SHP77 (cell line): Measurements from ENCODE around the gene AUTS2.

Source experiments
- DNase-seq, 2 experiments: peaks; one replicate each; lab custom pipeline; 2025; lab: John Stamatoyannopoulos, UW

Gene AUTS2

DNA sequence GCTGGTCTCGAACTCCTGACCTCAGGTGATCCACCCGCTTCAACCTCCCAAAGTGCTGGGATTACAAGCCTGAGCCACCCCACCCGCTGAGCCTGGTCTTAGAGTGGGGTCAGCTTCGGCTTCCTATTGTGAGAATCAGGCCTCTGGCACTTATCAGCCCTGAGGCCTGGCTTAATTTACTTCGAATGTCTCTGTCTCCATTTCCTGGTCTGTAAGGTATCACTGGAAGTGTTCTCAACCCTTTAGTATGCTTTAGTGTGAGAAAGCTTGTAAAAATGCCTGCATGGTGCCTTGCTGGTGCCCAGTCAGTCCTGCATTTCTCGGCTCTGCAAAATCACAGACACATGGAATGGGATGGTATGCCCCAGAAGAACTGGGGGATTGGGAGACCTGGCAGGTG, 862.3 kb downstream of the AUTS2 start:
- DNase-seq, result no peak

DNA sequence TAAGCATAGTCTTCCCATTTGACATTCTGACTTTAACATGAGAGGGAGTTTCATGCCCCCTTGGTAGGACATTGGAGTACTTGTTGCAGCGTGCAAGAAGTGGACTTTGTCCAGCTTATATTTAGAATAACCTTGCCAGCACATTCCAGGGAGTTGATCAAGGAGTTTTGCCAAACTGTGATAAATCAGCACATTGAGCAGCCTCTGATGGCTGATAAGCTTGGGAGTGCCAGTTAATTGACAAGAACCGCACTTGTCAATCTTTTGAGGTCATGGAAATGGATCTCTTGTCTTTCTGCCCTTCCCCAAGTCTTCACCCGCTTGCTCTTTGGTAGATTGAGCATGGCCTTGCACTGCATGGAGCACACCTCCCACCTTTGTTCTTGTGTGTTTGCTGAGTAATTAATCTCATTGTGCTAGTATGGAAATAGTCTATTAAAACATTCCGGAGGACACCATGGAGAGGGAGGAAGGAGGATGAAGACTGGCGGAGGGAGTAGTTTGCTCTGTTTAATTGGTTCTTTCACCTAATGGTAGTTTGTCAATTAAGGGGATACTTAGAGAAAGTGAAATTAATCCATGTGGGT, 865.2 kb downstream of the AUTS2 start:
- no peak for DNase-seq

DNA sequence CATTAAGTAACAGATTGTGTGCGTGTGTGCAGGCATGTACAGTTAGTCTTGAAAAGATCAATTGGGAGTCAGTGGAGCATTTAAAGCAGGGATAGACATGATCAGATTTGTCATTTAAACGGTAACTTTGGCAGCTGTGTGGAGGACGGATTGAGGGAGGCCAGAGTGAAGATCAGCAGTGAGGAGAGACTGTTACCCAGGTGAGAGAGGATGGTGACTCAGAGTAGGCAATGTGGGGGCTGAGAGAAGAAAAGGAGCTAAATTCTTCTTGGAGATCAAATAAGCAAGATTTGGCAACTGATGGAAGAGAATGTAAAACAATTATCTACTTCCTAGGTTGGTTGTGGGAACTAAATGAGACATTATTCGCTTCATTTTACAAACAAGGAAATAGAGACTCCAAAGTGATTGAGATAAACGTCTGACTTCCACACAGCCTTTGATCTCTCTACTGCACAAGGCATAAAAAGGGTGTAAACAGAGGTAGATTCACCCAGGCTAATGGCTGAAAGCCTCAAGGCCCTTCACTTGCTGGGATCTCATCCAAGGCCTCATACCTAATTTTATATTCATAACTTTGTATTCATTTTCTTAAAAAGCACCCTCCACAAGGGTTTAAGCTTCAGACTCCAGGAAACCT, 868.6 kb downstream of the AUTS2 start:
- no peak for DNase-seq

DNA sequence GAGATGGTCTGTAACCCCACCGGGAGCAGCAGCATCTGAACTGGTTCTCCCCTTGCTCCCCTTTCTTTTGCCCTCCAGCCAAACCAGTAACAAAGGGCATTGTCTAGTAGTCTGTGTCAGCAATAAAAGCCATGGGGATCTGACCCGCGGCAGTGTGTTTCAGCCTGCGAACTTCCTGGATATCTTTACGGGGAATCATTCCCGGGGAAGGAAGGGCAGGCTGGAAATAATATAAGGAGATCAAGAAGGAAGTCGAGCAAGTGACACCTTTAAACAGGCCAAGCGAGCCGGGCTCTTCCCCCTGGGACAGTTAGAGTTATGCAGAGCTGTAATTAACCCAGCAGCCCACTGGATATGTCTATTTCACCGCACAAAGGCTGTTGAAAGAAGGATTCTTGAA, 872.5 kb downstream of the AUTS2 start:
- DNase-seq, result no peak

DNA sequence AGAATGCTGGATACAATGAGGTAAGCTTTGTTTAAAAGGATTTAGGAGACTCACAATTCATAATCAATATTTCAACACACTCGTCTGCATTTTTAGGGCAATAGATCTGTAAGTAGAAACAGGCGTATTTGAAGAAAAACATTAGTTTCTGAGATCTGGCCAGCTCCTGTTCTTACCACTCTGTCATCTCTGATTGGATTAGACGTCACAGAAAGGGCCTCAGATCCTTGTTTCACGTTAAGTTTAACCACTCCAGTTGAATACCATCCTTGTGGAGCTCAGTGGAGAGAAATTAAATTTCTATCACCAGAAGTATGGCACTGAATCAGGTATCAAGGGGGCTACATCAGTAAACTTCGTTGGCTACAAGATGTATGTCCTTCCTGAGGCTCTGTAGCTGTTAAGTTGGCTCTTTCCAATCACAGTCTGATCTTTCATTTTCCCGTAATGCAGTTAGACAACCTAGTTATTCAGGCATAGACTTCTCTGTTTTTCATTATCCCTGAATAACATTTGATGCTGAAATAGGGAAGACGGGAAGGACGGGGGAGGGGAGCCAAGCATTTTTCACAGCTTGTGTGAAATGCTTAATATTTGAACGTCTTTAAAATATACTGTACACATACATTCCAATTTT, 874.4 kb downstream of the AUTS2 start:
- no peak for DNase-seq

DNA sequence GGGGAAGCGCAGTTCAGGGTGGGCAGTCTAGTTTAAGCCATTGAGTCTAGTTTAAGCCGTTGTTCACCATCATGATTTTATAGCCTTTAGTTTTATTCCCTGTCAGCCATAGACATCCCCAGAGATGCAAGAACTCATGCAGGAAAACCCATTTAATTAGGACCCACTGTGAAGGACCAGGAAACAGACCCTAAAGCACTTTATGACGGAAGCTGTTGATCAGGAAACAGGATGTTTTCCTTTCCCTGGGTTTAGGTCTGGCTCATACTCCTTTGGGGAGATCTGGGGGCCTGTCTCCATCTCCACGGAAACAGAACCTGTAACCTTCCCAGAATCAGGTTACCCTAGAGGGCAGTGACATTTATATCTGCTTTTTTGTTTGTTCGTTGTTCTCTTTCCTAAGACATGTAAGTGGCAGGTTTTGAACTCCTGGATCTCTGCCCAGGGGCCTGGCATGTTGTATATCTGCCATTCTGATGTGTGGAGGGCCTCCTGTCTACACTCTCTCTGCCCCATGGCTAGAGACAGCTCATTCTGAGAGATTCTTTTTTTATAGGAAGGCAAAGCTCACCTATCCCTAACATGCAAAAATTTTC, 876.5 kb downstream of the AUTS2 start:
- no peak for DNase-seq

DNA sequence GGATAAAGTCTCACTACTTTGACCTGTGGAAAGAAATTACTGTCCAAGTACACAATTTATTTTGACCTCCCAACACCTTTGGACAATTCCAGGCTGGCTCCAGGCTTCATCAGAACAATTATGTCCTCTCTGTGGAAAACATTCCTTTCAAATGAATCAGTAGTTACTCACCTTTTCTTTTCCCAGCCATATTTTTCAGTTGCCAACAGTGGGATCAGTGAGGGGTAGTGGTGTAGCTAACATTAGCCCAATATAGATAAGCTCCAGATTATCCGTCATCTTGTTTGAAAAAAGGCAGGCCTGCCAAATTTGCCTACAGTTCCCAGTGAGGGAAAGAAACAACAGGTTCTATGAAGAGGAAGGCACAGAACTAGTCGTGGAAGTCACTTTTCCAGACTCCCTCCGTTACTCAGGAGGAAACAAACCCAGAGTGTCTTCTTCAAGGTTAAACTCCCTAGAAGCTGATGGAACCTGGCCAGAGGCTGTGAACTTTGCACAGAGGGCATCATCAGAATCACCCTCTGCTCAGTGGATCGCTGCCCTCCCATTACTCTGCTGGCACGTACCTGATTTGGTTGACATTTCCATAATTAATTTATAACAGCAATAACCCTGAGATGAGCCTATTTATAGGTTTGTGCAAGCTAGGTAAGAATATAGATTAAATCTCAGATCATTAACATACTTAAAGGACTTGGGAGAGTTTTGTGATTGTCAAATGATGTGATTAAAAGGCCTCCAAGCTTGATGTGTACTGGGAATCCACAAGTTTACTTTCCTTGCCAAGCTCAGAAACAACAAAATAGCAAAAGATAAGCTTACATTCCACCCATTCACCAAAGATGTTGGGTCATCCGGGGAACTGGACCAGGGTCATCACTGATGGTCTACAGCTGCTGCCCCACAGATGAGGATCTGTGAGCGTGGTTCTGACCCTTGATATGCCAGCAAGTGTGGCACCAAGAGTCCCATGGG, 879.0 kb downstream of the AUTS2 start:
- DNase-seq, result no peak

DNA sequence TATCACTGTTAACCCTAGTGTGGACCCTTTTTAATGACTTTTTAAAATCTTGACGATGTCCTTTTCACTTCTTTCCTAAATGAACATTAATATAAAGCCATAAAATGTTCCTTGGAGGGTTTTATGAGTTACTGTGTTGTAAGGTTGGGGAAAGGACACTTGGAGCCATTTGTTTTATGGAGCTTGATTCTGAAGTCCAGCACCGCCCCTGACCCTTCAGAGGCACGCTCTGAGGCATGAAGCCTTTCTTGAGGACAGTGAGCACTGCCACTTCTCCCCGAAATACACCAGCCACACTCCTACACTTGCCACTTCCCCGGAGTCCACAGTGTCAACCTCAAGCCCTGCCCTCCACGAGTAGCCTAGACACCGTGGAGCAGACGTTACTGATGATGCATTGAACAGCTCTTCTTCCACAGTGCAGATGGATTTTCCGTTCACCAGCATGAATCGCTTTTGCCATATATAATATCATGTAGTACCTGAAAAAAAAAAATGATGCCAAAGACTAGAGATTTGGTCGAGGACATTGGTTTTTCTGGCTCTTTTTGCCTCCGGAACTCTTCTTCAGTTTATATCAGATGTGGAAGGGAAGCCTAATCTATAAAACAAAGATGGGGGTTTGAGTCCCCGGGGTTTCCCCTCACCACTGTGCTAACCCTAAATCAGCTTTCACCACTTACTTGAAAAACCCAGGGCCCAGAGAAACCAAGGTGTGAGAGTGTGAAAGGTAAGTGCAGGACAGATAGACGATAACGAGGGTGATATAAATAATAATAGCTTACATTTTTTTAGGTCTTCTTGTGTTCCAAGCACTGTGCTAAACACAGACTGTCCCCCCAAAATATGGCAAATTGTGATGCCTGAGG, 881.1 kb downstream of the AUTS2 start:
- DNase-seq, result no peak

DNA sequence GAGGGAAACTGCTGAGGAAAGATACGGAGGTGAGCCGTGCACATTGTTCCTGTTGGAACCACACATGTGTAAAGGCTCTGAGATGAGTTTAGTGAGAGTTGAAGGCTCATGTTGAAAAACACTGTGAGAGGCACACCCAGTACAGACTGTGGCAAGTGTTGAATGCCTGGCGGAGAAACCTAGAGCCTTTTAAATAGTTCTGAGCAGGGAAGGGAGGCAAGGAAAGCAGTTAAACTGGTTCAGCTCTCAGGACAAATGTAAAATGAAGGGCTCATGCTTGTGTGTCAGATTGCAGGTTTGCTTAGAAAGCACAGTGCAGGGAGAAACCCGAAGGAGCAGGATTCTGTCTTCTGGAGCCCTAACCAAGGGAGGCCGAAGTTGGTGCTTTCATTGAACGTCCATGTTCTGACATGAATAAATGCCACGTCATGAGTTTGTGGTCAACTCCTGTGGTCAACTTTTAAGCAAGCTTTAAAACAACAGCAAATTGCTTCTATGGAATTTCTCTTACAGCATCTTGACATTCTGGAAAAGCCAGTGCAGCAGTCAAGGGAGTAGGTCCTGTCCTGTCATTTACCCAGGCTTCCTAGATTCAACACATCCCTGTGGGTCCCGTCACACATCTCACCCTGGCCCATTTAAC, 882.8 kb downstream of the AUTS2 start:
- DNase-seq, result no peak

DNA sequence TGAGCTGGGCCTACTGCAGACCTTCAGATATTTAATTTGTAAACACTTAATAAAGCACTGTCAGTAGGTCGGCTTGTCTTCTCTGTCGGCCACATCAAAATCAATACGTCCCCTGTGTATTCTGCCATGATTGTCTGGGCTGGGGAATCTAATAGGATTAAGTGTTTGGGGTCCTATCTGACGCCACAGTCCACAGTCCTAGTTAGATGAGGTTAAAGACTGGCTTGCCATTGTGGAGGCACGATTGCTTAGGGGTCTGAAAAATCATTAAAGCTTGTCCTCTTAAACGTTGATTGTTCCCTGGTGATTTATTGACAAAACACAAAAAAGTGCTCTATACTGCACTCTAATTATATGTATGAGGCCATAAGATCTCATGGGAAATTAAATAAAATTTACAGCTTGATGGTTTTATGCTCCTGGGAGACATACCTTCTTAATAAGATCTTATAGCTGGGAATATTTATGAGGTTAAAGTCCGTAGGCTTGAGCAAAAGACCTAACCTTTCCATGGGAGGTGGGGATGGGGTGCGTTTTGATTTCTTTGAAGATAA, 883.4 kb downstream of the AUTS2 start:
- no peak for DNase-seq

DNA sequence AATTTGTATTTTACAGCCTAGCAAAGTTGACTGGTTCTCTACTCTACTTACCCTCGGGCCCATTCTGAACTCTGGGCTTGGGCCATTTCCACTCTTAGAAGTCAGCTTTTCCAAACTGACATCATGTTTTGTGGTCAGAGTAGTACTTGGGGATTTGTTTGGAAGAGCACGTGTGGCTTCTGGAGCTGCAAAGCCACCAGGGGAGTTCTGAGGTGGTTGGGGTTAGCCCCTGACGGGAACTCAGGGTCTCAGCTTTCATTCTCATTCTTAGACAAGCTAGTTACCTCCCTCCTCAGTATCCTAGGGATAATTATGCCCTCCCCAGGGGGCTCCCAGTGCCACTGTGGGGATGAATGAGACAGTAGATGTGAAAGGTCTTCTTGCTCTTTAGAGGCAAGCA, 886.0 kb downstream of the AUTS2 start:
- DNase-seq, result no peak

DNA sequence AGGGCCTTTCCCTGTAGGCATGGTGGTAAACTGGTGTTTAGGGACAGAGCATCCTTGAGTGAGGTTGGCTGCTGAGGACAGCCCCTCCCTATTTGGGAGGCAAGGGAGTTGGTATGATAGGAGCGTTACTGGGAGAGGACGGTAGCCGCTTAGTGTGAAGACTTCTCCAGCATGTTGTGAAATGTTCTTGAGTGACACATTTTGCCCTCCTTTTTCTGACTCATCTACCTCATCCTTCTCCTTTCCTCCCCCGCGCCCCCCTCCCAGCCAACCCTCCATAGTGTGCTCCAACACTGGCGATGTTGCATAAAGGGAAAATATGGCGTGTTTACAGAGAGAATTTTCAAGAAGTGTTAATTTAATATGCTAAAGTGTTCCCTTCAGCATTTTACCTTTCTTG, 888.7 kb downstream of the AUTS2 start:
- DNase-seq, result no peak

DNA sequence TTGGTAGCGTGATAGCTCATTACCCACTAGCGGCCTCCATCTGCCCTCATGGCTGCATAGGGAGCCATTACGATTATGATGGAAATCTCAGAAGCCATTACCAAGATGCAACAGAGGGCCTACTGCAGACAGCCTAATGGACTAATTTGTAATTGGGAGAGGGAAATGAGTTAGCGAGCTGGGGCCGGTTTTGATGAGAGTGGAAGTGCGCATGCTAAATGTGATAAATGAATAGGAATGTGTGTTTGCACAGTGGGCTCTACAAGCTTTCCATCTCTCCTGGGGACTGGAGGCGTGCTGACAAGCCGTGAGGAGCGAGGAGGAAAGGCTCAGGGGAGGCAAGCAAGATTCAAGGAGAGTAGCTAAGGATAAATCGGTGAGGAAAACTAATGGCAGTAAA, 889.2 kb downstream of the AUTS2 start:
- no peak for DNase-seq

DNA sequence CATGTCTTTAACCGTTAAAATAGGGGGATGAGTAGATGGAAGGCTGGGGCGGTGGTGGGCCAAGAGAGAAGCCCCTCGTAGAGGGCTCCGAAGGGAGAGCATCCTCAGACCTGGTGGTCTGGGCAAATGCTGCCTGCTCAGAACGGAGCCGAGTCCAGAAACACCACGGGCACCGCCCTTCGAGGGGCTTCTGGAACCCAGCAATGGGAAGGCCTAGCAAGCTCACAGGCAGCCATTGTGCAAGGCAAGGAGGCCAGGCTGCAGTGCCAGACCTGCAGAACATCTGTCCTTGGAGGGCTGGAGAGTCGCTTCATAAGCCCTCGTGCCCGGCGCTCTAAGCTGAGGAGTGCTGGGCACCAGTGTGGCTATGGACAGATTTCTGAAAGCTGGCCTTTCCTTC, 889.6 kb downstream of the AUTS2 start:
- DNase-seq, result no peak

DNA sequence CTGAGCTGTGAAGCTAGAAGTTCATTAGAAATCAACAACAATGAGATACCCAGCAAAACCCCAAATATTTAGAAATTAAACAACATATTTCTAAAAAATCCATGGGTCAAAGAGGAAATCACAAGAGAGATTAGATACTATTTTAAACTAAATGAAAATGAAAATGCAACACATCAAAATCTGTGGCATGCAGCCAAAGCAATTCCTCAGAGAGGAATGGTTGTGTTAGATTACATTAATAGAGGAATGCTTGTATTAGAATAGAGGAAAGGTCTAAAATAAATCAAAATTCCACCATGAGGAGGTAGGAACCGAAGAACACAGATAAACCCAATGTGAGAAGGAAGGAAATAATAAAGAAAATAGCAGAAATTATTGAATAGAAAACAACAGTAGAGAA, 891.5 kb downstream of the AUTS2 start:
- no peak for DNase-seq

DNA sequence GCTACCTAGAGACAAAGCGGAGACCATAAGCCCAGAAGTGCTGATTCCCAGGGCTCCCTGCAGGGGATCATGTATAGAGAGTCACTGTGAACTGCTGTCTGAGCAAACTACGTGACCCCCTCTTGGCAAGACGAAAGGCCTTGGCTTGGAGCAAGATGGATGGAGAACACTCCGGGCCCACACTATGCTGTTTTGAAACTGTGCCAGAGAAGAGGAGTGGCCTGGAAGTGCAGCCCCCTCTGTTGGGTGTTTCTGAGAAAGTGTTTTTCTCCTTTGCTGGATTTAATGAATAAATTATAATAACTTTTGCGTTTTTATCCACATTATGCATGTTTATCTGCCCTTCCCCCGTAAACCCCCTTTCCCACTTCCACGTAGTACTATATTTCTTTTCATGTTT, 894.4 kb downstream of the AUTS2 start:
- no peak for DNase-seq

DNA sequence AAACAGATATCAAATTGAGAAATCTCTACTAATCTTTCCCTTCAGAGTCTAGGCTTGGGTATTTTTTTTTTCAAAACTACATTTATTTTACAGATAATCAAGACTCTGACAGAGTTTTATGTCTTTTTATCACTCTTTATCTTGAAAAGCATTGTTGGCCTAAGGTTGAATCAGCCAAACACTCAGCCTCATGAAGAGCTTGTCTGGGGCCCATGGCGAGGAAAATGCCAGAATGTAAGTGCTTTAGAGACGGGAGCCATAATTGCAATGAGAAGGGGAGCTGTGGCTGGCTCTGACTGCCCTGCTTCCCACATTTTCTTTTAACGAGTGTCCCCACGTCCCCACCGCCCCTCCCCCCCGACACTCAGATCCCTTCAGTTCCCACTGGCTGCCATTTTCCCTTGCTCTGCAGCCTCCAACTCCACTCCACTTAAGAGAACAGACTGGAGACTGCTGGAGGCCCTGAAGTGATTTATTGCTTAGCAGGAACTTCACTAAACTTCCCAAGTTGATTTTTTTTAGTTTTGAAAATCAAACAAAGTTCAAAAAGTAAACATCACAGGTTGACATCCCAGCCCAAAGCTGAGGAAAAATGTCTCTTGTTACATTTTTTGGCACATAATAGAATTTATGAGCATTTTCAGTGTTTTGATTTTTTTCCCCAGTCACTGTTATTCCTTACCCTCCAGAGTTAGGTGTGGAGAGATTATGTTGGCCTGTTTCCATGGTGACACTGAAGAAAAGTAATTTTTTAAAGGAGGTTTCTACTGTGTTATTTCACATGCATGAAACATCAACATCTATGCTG, 896.2 kb downstream of the AUTS2 start:
- DNase-seq, result no peak

DNA sequence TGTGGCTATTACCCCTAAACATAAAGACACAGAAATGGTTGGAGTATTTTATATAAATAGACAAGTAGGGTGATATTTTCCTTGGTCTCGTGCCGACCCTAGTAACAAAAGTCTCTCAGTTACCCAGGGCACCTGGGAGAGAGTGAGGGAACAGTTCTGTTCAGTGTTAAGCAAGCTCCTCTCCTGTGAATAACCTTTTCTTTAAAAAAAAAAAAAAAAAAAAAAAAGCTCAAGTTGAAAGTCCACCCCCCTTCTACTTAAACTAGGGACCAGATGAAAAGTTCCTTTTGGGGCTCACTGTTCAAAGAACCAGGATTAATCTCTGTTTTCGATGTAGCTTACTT, 896.7 kb downstream of the AUTS2 start:
- DNase-seq, result no peak

DNA sequence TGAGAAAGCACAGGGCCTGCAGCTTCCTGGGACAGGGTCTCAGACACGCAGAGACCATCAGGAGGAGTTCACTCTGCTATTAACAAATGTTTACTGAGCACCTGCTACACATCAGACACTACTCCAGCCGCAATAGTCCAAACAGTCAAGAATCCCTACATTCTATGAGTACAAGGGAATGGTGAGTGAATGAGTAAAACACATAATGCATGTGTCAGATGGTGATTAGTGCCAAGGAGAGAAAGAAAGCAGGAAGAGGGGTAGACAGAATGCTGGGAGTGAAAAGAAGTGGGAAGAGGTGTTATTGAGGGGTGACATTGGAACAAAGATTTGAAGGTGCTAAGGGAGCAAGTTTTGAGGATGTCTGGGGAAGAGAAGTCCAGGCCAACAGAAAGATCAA, 899.5 kb downstream of the AUTS2 start:
- DNase-seq, result no peak
